H9 (cell line): ENCODE results near the gene LLGL2. TPM values are rescaled to one million over a fixed set of nuclear protein-coding genes. Genes with fewer than 3 reads are reported as not detected.

Experiments
- DNase-seq: peaks from one replicate; pipeline ENCODE4 v3.0.0-alpha.2; 2017
- H2AFZ ChIP-seq: one replicate; pipeline ENCODE4 v1.6.1; 2013; ENCODE audit warnings: mild to moderate bottlenecking, low read length, control low read depth, moderate library complexity
- H2AK5ac ChIP-seq: 2 replicates; pipeline ENCODE4 v1.6.1; 2013; ENCODE audit warnings: low read length, control low read depth, mixed read lengths; ENCODE audit not compliant: insufficient read length
- H2BK120ac ChIP-seq: one replicate; pipeline ENCODE4 v1.6.1; 2013; ENCODE audit warnings: low read depth, mild to moderate bottlenecking, low read length, control low read depth, inconsistent platforms; ENCODE audit not compliant: poor library complexity, severe bottlenecking
- H2BK12ac ChIP-seq: 2 replicates; pipeline ENCODE4 v1.6.1; 2013; ENCODE audit warnings: low read length, control low read depth, mixed read lengths, low read depth; ENCODE audit not compliant: insufficient read length
- H2BK15ac ChIP-seq: 2 replicates; pipeline ENCODE4 v1.6.1; 2013; ENCODE audit warnings: low read depth, low read length, control low read depth
- H2BK20ac ChIP-seq: one replicate; pipeline ENCODE4 v1.6.1; 2013; ENCODE audit warnings: low read depth, mild to moderate bottlenecking, low read length, control low read depth, inconsistent platforms; ENCODE audit not compliant: poor library complexity, severe bottlenecking
- H2BK5ac ChIP-seq: 2 replicates; pipeline ENCODE4 v1.6.1; 2013; ENCODE audit warnings: low read length, control low read depth, mixed read lengths; ENCODE audit not compliant: insufficient read length
- H3K14ac ChIP-seq: 2 replicates; pipeline ENCODE4 v1.6.1; 2013; ENCODE audit warnings: low read length, control low read depth; ENCODE audit not compliant: insufficient read depth
- H3K18ac ChIP-seq: 2 replicates; pipeline ENCODE4 v1.6.1; 2013; ENCODE audit warnings: low read depth, mild to moderate bottlenecking, mixed read lengths, low read length, control low read depth; ENCODE audit not compliant: insufficient read length
- H3K23ac ChIP-seq: 2 replicates; pipeline ENCODE4 v1.6.1; 2013; ENCODE audit warnings: low read length, control low read depth, mixed read lengths, low read depth; ENCODE audit not compliant: insufficient read length
- H3K23me2 ChIP-seq: 2 replicates; pipeline ENCODE4 v1.6.1; 2013; ENCODE audit warnings: low read depth, mild to moderate bottlenecking, mixed read lengths, low read length, control low read depth; ENCODE audit not compliant: insufficient read length, poor library complexity, severe bottlenecking
- H3K27ac ChIP-seq: 2 replicates; pipeline ENCODE4 v1.5.1; 2013; ENCODE audit warnings: low read length, control low read depth, mixed read lengths, low read depth; ENCODE audit not compliant: insufficient read length
- H3K27me3 ChIP-seq: 2 replicates; pipeline ENCODE4 v1.6.1; 2013; ENCODE audit warnings: low read length, control low read depth, inconsistent platforms; ENCODE audit not compliant: insufficient read depth
- H3K4ac ChIP-seq: 2 replicates; pipeline ENCODE4 v1.6.1; 2013; ENCODE audit warnings: low read depth, mild to moderate bottlenecking, control low read depth, inconsistent platforms, low read length, moderate library complexity
- H3K4me1 ChIP-seq: 2 replicates; pipeline ENCODE4 v1.6.1; 2013; ENCODE audit warnings: low read length, control low read depth, inconsistent platforms; ENCODE audit not compliant: insufficient read depth
- H3K4me2 ChIP-seq: 2 replicates; pipeline ENCODE4 v1.6.1; 2013; ENCODE audit warnings: low read length, control low read depth, mixed read lengths; ENCODE audit not compliant: insufficient read length, insufficient read depth
- H3K56ac ChIP-seq: 2 replicates; pipeline ENCODE4 v1.6.1; 2013; ENCODE audit warnings: low read depth, mild to moderate bottlenecking, mixed read lengths, low read length, control low read depth; ENCODE audit not compliant: insufficient read length
- H3K79me1 ChIP-seq: 2 replicates; pipeline ENCODE4 v1.6.1; 2013; ENCODE audit warnings: low read depth, mild to moderate bottlenecking, moderate library complexity, low read length, control low read depth, inconsistent platforms; ENCODE audit not compliant: insufficient read depth, poor library complexity, severe bottlenecking
- H3K79me2 ChIP-seq: 2 replicates; pipeline ENCODE4 v1.6.1; 2013; ENCODE audit warnings: low read length, control low read depth, inconsistent platforms; ENCODE audit not compliant: insufficient read depth
- H3K9ac ChIP-seq: 2 replicates; pipeline ENCODE4 v1.6.1; 2013; ENCODE audit warnings: low read length, control low read depth, mixed read lengths; ENCODE audit not compliant: insufficient read length; ENCODE audit errors: extremely low read depth
- H3K9me3 ChIP-seq: one replicate; pipeline ENCODE4 v1.6.1; 2013; ENCODE audit warnings: low read depth, low read length, inconsistent platforms; ENCODE audit not compliant: control insufficient read depth
- H3T11ph ChIP-seq: one replicate; pipeline ENCODE4 v1.6.1; 2013; ENCODE audit warnings: mild to moderate bottlenecking, low read length, control low read depth, inconsistent platforms
- H4K20me1 ChIP-seq: one replicate; pipeline ENCODE4 v1.6.1; 2013; ENCODE audit not compliant: control insufficient read depth, insufficient read length, insufficient read depth
- H4K5ac ChIP-seq: 2 replicates; pipeline ENCODE4 v1.6.1; 2013; ENCODE audit warnings: low read depth, mild to moderate bottlenecking, mixed read lengths, low read length, control low read depth; ENCODE audit not compliant: insufficient read length
- H4K8ac ChIP-seq: replicated peaks from 2 replicates; pipeline ENCODE4 v1.6.1; 2013; ENCODE audit warnings: low read length, control low read depth, mixed read lengths, low read depth; ENCODE audit not compliant: insufficient read length
- H4K91ac ChIP-seq: 2 replicates; pipeline ENCODE4 v1.6.1; 2013; ENCODE audit warnings: low read depth, mild to moderate bottlenecking, moderate library complexity, mixed read lengths, low read length, control low read depth; ENCODE audit not compliant: insufficient read length
- H3K27ac Mint-ChIP-seq, 3 experiments: 2 replicates in 2 of 3; 3 replicates in 1 of 3; pipeline ENCODE4 v1.8.0; 2020 to 2021; ENCODE audit warnings: mixed read lengths in 3 of 3, mild to moderate bottlenecking in 1 of 3, moderate library complexity in 1 of 3
- H3K27me3 Mint-ChIP-seq: 2 replicates; pipeline ENCODE4 v1.8.0; 2021; ENCODE audit warnings: low read depth, mild to moderate bottlenecking, moderate library complexity, mixed read lengths
- H3K36me3 Mint-ChIP-seq, 3 experiments: 2 replicates in 2 of 3; 3 replicates in 1 of 3; pipeline ENCODE4 v1.8.0; 2020 to 2021; ENCODE audit warnings: low read depth in 3 of 3, mixed read lengths in 3 of 3; ENCODE audit not compliant: insufficient read depth in 1 of 3
- H3K4me1 Mint-ChIP-seq, 2 experiments: 2 replicates each; pipeline ENCODE4 v1.8.0; 2020; ENCODE audit warnings: mixed read lengths in 2 of 2
- H3K4me3 Mint-ChIP-seq, 2 experiments: 2 replicates in 1 of 2; 3 replicates in 1 of 2; pipeline ENCODE4 v1.8.0; 2020 to 2021; ENCODE audit warnings: mild to moderate bottlenecking in 2 of 2, mixed read lengths in 2 of 2, moderate library complexity in 1 of 2
- H3K9me3 Mint-ChIP-seq, 2 experiments: 2 replicates in 1 of 2; 3 replicates in 1 of 2; pipeline ENCODE4 v1.8.0; 2020; ENCODE audit warnings: mild to moderate bottlenecking in 2 of 2, mixed read lengths in 2 of 2, moderate library complexity in 1 of 2
- CTCF ChIP-seq: fragments of 200-600 bp; sonication (generic); conservative IDR thresholded peaks from 3 replicates; pipeline ENCODE4 v1.8.0; 2021; ENCODE audit warnings: antibody characterized with exemption, mild to moderate bottlenecking
- WGBS: extraction: QIAGEN DNeasy Blood & Tissue Kit; methylation state at CpG from one replicate; pipeline ENCODE4 v1.1.7; 2013; ENCODE audit warnings: missing lambda C conversion rate, low lambda C conversion rate, mixed read lengths; ENCODE audit not compliant: insufficient read length; ENCODE audit errors: extremely low coverage; 5-methylcytosine and 5-hydroxymethylcytosine counted together
- total RNA-seq: library from RNA; stranded (reverse); gene quantifications from 2 replicates; pipeline ENCODE4 v1.2.1, GENCODE V29; 2021

The LLGL2 gene
- total RNA-seq, 1 experiment from 2014 or later = 90.4 TPM

GRCh38 chr17:75512926-75513640 lies 12.4 kb upstream of the LLGL2 start:
- H3K23ac ChIP-seq = no peak overlapping the region
- no peak overlapping the region for H3K27ac ChIP-seq
- no peaks in the 10 kb centered on the region for H4K20me1 ChIP-seq
- H2AFZ ChIP-seq = no peak overlapping the region
- H3K23me2 ChIP-seq = peaks cover 8% of the 10 kb centered on the region
- WGBS = no CpG with 5 or more reads among the region's 10 CpGs
- H3K27ac Mint-ChIP-seq = no peak overlapping the region
- H3K27me3 ChIP-seq = no peaks in the 10 kb centered on the region
- no peaks in the 10 kb centered on the region for H3K9me3 ChIP-seq
- DNase-seq = no peak
- H3K79me2 ChIP-seq = no peaks in the 10 kb centered on the region; the same call in 1 of the 2 replicates
- H3K4ac ChIP-seq = no peak overlapping the region
- H4K91ac ChIP-seq = no peak overlapping the region
- H2AK5ac ChIP-seq = no peak overlapping the region
- H4K8ac ChIP-seq = no peak overlapping the region
- H2BK20ac ChIP-seq = no peak overlapping the region
- no peak overlapping the region for H2BK12ac ChIP-seq
- H3K4me1 Mint-ChIP-seq = peaks cover 15 to 22% of the 10 kb centered on the region in 2 experiments
- H3K4me2 ChIP-seq = no peak overlapping the region
- H3K79me1 ChIP-seq = no peaks in the 10 kb centered on the region
- no peak for TF ChIP-seq CTCF
- H2BK15ac ChIP-seq = no peak overlapping the region
- no peak overlapping the region for H2BK5ac ChIP-seq
- no peak overlapping the region for H2BK120ac ChIP-seq
- H3K4me3 Mint-ChIP-seq = peak overlapping the region; percentile 73 to 86
- no peak overlapping the region for H3K18ac ChIP-seq
- peaks cover 10 to 37% (median 28%) of the 10 kb centered on the region in 3 experiments; a peak in 6 of 7 replicates for H3K36me3 Mint-ChIP-seq
- no peak overlapping the region for H3T11ph ChIP-seq
- no peak overlapping the region for H4K5ac ChIP-seq
- no peak overlapping the region for H3K14ac ChIP-seq
- H3K9me3 Mint-ChIP-seq = no peaks in the 10 kb centered on the region
- no peaks in the 10 kb centered on the region; the same call in 1 of the 2 replicates for H3K4me1 ChIP-seq
- no peaks in the 10 kb centered on the region; the same call in 1 of the 2 replicates for H3K27me3 Mint-ChIP-seq
- no peak overlapping the region for H3K9ac ChIP-seq
- H3K56ac ChIP-seq = no peak overlapping the region
